GM23338 (cell line): ENCODE results near the gene EXTL1. TPM values are rescaled to one million over a fixed set of nuclear protein-coding genes. Genes with fewer than 3 reads are reported as not detected.
A peak's percentile ranks its signal among the peaks of the same experiment; 100 is the strongest.

ENCODE experiments used
- ATAC-seq: fragments of 200-7000 bp; cut with Tn5 transposase; 3 replicates; pipeline ENCODE4 v1.9.1; 2020
- DNase-seq: peaks from one replicate; pipeline ENCODE4 v3.0.0-alpha.2; 2015; ENCODE audit warnings: low spot score
- H2AFZ ChIP-seq: fragments of 200-600 bp; sonication (generic); 2 replicates; pipeline ENCODE4 v1.8.0; 2016; ENCODE audit warnings: antibody characterized with exemption, mild to moderate bottlenecking, moderate library complexity
- H3F3A ChIP-seq: fragments of 200-600 bp; sonication (generic); replicated peaks from 2 replicates; pipeline ENCODE4 v1.8.0; 2017; ENCODE audit warnings: antibody characterized with exemption, mixed run types, low read depth
- H3K27ac ChIP-seq: fragments of 200-600 bp; sonication (generic); 2 replicates; pipeline ENCODE4 v1.6.1; 2016; ENCODE audit warnings: low read depth
- H3K27me3 ChIP-seq: fragments of 200-600 bp; sonication (generic); 2 replicates; pipeline ENCODE4 v1.8.0; 2016; ENCODE audit warnings: mild to moderate bottlenecking, mixed run types, moderate library complexity; ENCODE audit not compliant: insufficient read depth
- H3K36me3 ChIP-seq: fragments of 200-600 bp; sonication (generic); 2 replicates; pipeline ENCODE4 v1.8.0; 2016; ENCODE audit warnings: mild to moderate bottlenecking; ENCODE audit not compliant: insufficient read depth
- H3K4me1 ChIP-seq: fragments of 200-600 bp; sonication (generic); 2 replicates; pipeline ENCODE4 v1.8.0; 2016; ENCODE audit warnings: mild to moderate bottlenecking, moderate library complexity; ENCODE audit not compliant: insufficient read depth
- H3K4me2 ChIP-seq: fragments of 200-600 bp; sonication (generic); 2 replicates; pipeline ENCODE4 v1.7.1; 2017; ENCODE audit warnings: mixed run types
- H3K4me3 ChIP-seq: fragments of 200-600 bp; sonication (generic); 2 replicates; pipeline ENCODE4 v1.6.1; 2016; ENCODE audit warnings: mixed run types
- H3K79me2 ChIP-seq: fragments of 200-600 bp; sonication (generic); replicated peaks from 2 replicates; pipeline ENCODE4 v1.8.0; 2017; ENCODE audit warnings: mild to moderate bottlenecking; ENCODE audit not compliant: insufficient read depth
- H3K9me2 ChIP-seq: fragments of 200-600 bp; sonication (generic); 2 replicates; pipeline ENCODE4 v1.8.0; 2017; ENCODE audit not compliant: insufficient read depth
- H4K20me1 ChIP-seq: fragments of 200-600 bp; sonication (generic); replicated peaks from 2 replicates; pipeline ENCODE4 v1.8.0; 2017; ENCODE audit warnings: mild to moderate bottlenecking; ENCODE audit not compliant: insufficient read depth
- H3K27ac Mint-ChIP-seq: 2 replicates; pipeline ENCODE4 v1.8.0; 2020; ENCODE audit warnings: inconsistent platforms, mild to moderate bottlenecking, moderate library complexity, mixed read lengths
- H3K27me3 Mint-ChIP-seq: 3 replicates; pipeline ENCODE4 v1.8.0; 2022; ENCODE audit warnings: low read depth, mild to moderate bottlenecking, moderate library complexity, mixed read lengths, inconsistent platforms; ENCODE audit not compliant: insufficient read depth, poor library complexity
- H3K36me3 Mint-ChIP-seq: 3 replicates; pipeline ENCODE4 v1.8.0; 2021; ENCODE audit warnings: low read depth, mild to moderate bottlenecking, inconsistent platforms, moderate library complexity, mixed read lengths
- H3K4me1 Mint-ChIP-seq: 3 replicates; pipeline ENCODE4 v1.8.0; 2020; ENCODE audit warnings: mild to moderate bottlenecking, inconsistent platforms, mixed read lengths
- H3K4me3 Mint-ChIP-seq: 3 replicates; pipeline ENCODE4 v1.8.0; 2021; ENCODE audit warnings: moderate library complexity, mild to moderate bottlenecking, inconsistent platforms, mixed read lengths
- H3K9me3 Mint-ChIP-seq: 3 replicates; pipeline ENCODE4 v1.8.0; 2020; ENCODE audit warnings: moderate library complexity, mild to moderate bottlenecking, inconsistent platforms, mixed read lengths
- CREB1 ChIP-seq: fragments of 250-450 bp; sonication (Bioruptor Pico); IDR thresholded peaks from 2 replicates; pipeline ENCODE4 v1.5.0; 2020; ENCODE audit warnings: low read depth, mild to moderate bottlenecking, moderate library complexity
- EZH2 ChIP-seq: fragments of 200-600 bp; sonication (generic); IDR thresholded peaks from one replicate; pipeline ENCODE4 v1.8.0; 2017; ENCODE audit warnings: antibody characterized with exemption, mild to moderate bottlenecking, low read depth; ENCODE audit not compliant: unreplicated experiment
- EZH2phosphoT487 ChIP-seq: fragments of 200-600 bp; sonication (generic); IDR thresholded peaks from one replicate; pipeline ENCODE4 v1.8.1; 2018; ENCODE audit warnings: antibody characterized with exemption; ENCODE audit not compliant: unreplicated experiment
- JUNB ChIP-seq: IDR thresholded peaks from one replicate; pipeline ENCODE4 v1.6.1; 2016; ENCODE audit warnings: antibody characterized with exemption; ENCODE audit not compliant: unreplicated experiment
- NANOG ChIP-seq: IDR thresholded peaks from 2 replicates; pipeline ENCODE4 v1.6.1; 2016; ENCODE audit warnings: antibody characterized with exemption, borderline replicate concordance
- POLR2AphosphoS5 ChIP-seq: IDR thresholded peaks from 2 replicates; pipeline ENCODE4 v1.6.1; 2016; ENCODE audit warnings: antibody characterized with exemption, low read depth
- STAT1 ChIP-seq: IDR thresholded peaks from one replicate; pipeline ENCODE4 v1.6.1; 2016; ENCODE audit warnings: antibody characterized with exemption; ENCODE audit not compliant: unreplicated experiment
- ZNF114 ChIP-seq: fragments of 250-450 bp; sonication (Bioruptor Pico); IDR thresholded peaks from 2 replicates; pipeline ENCODE4 v1.5.0; 2020; ENCODE audit warnings: mild to moderate bottlenecking, moderate library complexity
- ZNF331 ChIP-seq: fragments of 250-450 bp; sonication (Bioruptor Pico); IDR thresholded peaks from 2 replicates; pipeline ENCODE4 v1.5.0; 2020; ENCODE audit warnings: low read depth, mild to moderate bottlenecking, moderate library complexity
- polyA plus RNA-seq: library from polyadenylated mRNA; unstranded; fragments of >200 nt; fragmentation: Nextera tagmentation; extraction: Ambion mirVana; gene quantifications from 2 replicates; pipeline ENCODE4 v1.2.1, GENCODE V29; 2016
- total RNA-seq: library from RNA; depleted of rRNA; stranded (reverse); fragments of >200 nt; shearing (Covaris generic); gene quantifications from 2 replicates; pipeline ENCODE4 v1.2.3, GENCODE V29; 2014
- TF ChIP-seq, protein P1 (sequence below): IDR thresholded peaks from 2 replicates; pipeline ENCODE4 v1.6.1; 2016; ENCODE audit warnings: antibody characterized with exemption
- TF ChIP-seq, protein P2 (sequence below): fragments of 250-450 bp; sonication (Bioruptor Pico); IDR thresholded peaks from 2 replicates; pipeline ENCODE4 v1.5.0; 2020; ENCODE audit warnings: mild to moderate bottlenecking, moderate library complexity
- TF ChIP-seq, protein P3 (sequence below), 2 experiments: fragments of 200-600 bp in 1 of 2; sonication (generic) in 1 of 2; conservative IDR thresholded peaks; 2 replicates each; pipeline versions ENCODE4 v1.5.1 to v1.6.1; 2016 to 2017; ENCODE audit warnings: antibody characterized with exemption in 2 of 2, low read depth in 2 of 2, mild to moderate bottlenecking in 2 of 2, moderate library complexity in 1 of 2
- TF ChIP-seq, protein P4 (sequence below): IDR thresholded peaks from one replicate; pipeline ENCODE4 v1.6.1; 2018; ENCODE audit warnings: antibody characterized with exemption; ENCODE audit not compliant: unreplicated experiment

The EXTL1 gene
- total and polyA plus RNA-seq, 2 experiments from 2014 or later: 0.37 to 1.2 TPM

DNA sequence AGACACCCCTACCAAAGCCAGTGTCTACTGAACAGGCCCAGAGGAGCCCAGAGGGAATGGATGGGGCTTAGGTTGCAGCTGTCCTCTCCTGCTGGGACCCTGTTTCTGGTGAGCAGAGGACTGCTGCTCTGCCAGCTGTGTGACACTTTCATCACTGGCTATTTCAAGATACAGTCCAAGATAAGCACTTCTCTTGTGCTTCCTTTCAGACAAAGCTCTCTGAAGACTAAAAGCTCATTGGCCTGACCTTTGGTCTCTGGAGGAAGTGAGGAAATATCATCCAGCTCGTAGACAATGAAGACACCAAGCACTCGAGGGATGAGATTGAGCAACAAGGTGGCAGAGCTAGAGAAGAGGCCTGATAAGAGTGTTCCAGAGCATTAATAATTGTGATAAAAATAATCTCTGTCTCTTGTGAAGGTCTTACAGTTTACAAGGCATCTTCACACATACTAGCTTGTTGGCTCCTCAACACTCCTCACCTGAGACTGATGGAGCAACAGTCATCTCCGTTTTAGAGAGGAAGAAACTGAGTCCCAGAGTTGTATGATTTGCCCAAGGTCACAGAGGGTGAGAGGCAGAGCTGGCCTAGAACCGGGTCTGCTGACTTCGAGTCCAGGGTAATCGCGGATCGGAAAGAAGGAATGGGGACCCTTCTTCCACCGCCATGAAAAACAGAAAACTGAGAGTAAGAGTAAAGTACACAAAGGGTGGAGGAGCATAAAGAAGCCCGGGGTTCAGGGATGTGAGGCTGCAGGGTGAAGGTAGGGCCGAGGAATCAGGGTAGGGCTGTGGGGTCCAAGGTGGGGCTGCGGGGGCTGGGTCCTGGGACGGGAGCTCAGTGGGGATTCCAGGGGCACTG lies 24.4 kb upstream of the EXTL1 start:
- Mint-ChIP-seq H3K36me3 (no peaks in the 10 kb centered on the region), H3K27me3 (peaks cover 11% of the 10 kb centered on the region), H3K4me3 (peak overlapping the region; percentile 91), H3K9me3 (no peaks in the 10 kb centered on the region), H3K27ac (peak overlapping the region; percentile 97), H3K4me1 (peaks cover 30% of the 10 kb centered on the region)
- TF ChIP-seq, protein P1, sequence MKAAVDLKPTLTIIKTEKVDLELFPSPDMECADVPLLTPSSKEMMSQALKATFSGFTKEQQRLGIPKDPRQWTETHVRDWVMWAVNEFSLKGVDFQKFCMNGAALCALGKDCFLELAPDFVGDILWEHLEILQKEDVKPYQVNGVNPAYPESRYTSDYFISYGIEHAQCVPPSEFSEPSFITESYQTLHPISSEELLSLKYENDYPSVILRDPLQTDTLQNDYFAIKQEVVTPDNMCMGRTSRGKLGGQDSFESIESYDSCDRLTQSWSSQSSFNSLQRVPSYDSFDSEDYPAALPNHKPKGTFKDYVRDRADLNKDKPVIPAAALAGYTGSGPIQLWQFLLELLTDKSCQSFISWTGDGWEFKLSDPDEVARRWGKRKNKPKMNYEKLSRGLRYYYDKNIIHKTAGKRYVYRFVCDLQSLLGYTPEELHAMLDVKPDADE: no peak
- TF ChIP-seq NANOG (no peak), ZNF114 (no peak), EZH2phosphoT487 (no peak), CREB1 (no peak), EZH2 (no peak), JUNB (no peak), POLR2AphosphoS5 (no peak; the same call in 1 of the 2 replicates), STAT1 (no peak), ZNF331 (CRISPR knock-in tag) (no peak)
- TF ChIP-seq, protein P2, sequence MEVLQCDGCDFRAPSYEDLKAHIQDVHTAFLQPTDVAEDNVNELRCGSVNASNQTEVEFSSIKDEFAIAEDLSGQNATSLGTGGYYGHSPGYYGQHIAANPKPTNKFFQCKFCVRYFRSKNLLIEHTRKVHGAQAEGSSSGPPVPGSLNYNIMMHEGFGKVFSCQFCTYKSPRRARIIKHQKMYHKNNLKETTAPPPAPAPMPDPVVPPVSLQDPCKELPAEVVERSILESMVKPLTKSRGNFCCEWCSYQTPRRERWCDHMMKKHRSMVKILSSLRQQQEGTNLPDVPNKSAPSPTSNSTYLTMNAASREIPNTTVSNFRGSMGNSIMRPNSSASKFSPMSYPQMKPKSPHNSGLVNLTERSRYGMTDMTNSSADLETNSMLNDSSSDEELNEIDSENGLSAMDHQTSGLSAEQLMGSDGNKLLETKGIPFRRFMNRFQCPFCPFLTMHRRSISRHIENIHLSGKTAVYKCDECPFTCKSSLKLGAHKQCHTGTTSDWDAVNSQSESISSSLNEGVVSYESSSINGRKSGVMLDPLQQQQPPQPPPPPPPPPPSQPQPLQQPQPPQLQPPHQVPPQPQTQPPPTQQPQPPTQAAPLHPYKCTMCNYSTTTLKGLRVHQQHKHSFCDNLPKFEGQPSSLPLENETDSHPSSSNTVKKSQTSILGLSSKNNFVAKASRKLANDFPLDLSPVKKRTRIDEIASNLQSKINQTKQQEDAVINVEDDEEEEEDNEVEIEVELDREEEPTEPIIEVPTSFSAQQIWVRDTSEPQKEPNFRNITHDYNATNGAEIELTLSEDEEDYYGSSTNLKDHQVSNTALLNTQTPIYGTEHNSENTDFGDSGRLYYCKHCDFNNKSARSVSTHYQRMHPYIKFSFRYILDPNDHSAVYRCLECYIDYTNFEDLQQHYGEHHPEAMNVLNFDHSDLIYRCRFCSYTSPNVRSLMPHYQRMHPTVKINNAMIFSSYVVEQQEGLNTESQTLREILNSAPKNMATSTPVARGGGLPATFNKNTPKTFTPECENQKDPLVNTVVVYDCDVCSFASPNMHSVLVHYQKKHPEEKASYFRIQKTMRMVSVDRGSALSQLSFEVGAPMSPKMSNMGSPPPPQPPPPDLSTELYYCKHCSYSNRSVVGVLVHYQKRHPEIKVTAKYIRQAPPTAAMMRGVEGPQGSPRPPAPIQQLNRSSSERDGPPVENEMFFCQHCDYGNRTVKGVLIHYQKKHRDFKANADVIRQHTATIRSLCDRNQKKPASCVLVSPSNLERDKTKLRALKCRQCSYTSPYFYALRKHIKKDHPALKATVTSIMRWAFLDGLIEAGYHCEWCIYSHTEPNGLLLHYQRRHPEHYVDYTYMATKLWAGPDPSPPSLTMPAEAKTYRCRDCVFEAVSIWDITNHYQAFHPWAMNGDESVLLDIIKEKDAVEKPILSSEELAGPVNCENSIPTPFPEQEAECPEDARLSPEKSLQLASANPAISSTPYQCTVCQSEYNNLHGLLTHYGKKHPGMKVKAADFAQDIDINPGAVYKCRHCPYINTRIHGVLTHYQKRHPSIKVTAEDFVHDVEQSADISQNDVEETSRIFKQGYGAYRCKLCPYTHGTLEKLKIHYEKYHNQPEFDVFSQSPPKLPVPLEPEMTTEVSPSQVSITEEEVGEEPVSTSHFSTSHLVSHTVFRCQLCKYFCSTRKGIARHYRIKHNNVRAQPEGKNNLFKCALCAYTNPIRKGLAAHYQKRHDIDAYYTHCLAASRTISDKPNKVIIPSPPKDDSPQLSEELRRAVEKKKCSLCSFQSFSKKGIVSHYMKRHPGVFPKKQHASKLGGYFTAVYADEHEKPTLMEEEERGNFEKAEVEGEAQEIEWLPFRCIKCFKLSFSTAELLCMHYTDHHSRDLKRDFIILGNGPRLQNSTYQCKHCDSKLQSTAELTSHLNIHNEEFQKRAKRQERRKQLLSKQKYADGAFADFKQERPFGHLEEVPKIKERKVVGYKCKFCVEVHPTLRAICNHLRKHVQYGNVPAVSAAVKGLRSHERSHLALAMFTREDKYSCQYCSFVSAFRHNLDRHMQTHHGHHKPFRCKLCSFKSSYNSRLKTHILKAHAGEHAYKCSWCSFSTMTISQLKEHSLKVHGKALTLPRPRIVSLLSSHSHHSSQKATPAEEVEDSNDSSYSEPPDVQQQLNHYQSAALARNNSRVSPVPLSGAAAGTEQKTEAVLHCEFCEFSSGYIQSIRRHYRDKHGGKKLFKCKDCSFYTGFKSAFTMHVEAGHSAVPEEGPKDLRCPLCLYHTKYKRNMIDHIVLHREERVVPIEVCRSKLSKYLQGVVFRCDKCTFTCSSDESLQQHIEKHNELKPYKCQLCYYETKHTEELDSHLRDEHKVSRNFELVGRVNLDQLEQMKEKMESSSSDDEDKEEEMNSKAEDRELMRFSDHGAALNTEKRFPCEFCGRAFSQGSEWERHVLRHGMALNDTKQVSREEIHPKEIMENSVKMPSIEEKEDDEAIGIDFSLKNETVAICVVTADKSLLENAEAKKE (CRISPR knock-in tag): no peak
- TF ChIP-seq, protein P3, sequence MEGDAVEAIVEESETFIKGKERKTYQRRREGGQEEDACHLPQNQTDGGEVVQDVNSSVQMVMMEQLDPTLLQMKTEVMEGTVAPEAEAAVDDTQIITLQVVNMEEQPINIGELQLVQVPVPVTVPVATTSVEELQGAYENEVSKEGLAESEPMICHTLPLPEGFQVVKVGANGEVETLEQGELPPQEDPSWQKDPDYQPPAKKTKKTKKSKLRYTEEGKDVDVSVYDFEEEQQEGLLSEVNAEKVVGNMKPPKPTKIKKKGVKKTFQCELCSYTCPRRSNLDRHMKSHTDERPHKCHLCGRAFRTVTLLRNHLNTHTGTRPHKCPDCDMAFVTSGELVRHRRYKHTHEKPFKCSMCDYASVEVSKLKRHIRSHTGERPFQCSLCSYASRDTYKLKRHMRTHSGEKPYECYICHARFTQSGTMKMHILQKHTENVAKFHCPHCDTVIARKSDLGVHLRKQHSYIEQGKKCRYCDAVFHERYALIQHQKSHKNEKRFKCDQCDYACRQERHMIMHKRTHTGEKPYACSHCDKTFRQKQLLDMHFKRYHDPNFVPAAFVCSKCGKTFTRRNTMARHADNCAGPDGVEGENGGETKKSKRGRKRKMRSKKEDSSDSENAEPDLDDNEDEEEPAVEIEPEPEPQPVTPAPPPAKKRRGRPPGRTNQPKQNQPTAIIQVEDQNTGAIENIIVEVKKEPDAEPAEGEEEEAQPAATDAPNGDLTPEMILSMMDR (conservative IDR thresholded peaks at IDR 0.05; ENCODE audit: low read depth in 2 of 2): no peak
- TF ChIP-seq, protein P4, sequence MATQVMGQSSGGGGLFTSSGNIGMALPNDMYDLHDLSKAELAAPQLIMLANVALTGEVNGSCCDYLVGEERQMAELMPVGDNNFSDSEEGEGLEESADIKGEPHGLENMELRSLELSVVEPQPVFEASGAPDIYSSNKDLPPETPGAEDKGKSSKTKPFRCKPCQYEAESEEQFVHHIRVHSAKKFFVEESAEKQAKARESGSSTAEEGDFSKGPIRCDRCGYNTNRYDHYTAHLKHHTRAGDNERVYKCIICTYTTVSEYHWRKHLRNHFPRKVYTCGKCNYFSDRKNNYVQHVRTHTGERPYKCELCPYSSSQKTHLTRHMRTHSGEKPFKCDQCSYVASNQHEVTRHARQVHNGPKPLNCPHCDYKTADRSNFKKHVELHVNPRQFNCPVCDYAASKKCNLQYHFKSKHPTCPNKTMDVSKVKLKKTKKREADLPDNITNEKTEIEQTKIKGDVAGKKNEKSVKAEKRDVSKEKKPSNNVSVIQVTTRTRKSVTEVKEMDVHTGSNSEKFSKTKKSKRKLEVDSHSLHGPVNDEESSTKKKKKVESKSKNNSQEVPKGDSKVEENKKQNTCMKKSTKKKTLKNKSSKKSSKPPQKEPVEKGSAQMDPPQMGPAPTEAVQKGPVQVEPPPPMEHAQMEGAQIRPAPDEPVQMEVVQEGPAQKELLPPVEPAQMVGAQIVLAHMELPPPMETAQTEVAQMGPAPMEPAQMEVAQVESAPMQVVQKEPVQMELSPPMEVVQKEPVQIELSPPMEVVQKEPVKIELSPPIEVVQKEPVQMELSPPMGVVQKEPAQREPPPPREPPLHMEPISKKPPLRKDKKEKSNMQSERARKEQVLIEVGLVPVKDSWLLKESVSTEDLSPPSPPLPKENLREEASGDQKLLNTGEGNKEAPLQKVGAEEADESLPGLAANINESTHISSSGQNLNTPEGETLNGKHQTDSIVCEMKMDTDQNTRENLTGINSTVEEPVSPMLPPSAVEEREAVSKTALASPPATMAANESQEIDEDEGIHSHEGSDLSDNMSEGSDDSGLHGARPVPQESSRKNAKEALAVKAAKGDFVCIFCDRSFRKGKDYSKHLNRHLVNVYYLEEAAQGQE: no peak
- H4K20me1 ChIP-seq: no peaks in the 10 kb centered on the region
- H3K4me3 ChIP-seq: peak overlapping the region; percentile 58
- ATAC-seq (peak; percentile 44), DNase-seq (no peak)
- no peaks in the 10 kb centered on the region for H3K79me2 ChIP-seq
- peak overlapping the region; percentile 17; the same call in 1 of the 2 replicates for H3K27ac ChIP-seq
- no peaks in the 10 kb centered on the region for H3K36me3 ChIP-seq
- peaks cover 14% of the 10 kb centered on the region for H3K4me1 ChIP-seq
- H3F3A ChIP-seq: no peaks in the 10 kb centered on the region
- H3K9me2 ChIP-seq: no peaks in the 10 kb centered on the region
- no peaks in the 10 kb centered on the region for H3K27me3 ChIP-seq
- peak overlapping the region; percentile 45 for H2AFZ ChIP-seq
- peak overlapping the region; percentile 74 for H3K4me2 ChIP-seq
